HG03025 (cell line): ENCODE measurements around the gene RBM33.
"Not testable (repeated sequence)": the region's sequence is repeated elsewhere in the genome, so short reads cannot be mapped to it uniquely, and the experiment has no call there.

Experiments used
- ATAC-seq: cut with Tn5 transposase; IDR thresholded peaks from one replicate; pipeline ENCODE4 v1.9.1; 2021; ENCODE audit warnings: mild to moderate bottlenecking, moderate library complexity; ENCODE audit not compliant: unreplicated experiment, low FRiP score

The RBM33 gene

GRCh38 chr7:155644178-155644970, at the start of gene RBM33:
Gene RBM33, plus strand, starts transcription at chr7:155644661. Its CDS starts 216 bp downstream, at chr7:155644877.
- peak; percentile 87 for ATAC-seq

- ATAC-seq: no peak
Observed at GRCh38 chr7:155594961-155595366, 49.5 kb upstream of the RBM33 start.

- ATAC-seq: no peak
Observed at GRCh38 chr7:155597753-155598140, 46.7 kb upstream of the RBM33 start.

- no peak for ATAC-seq
Observed at GRCh38 chr7:155598810-155599210, 45.7 kb upstream of the RBM33 start.

GRCh38 chr7:155602156-155602555, 42.3 kb upstream of the RBM33 start:
- no peak for ATAC-seq

GRCh38 chr7:155602750-155603149, 41.7 kb upstream of the RBM33 start:
- no peak for ATAC-seq

- ATAC-seq: no peak
Observed at GRCh38 chr7:155603205-155603857, 41.1 kb upstream of the RBM33 start.

- no peak for ATAC-seq
Observed at GRCh38 chr7:155603858-155604503, 40.5 kb upstream of the RBM33 start.

GRCh38 chr7:155604504-155604997, 39.9 kb upstream of the RBM33 start:
- no peak for ATAC-seq

- no peak for ATAC-seq
Observed at GRCh38 chr7:155609185-155609584, 35.3 kb upstream of the RBM33 start.

GRCh38 chr7:155610633-155611193, 33.7 kb upstream of the RBM33 start:
- ATAC-seq: no peak

GRCh38 chr7:155611808-155612447, 32.5 kb upstream of the RBM33 start:
- ATAC-seq: no peak

- ATAC-seq: no peak
Observed at GRCh38 chr7:155612658-155613057, 31.8 kb upstream of the RBM33 start.

- not testable (repeated sequence) for ATAC-seq
Observed at GRCh38 chr7:155615085-155615484, 29.4 kb upstream of the RBM33 start.

GRCh38 chr7:155618708-155619633, 25.5 kb upstream of the RBM33 start:
- ATAC-seq: no peak

- no peak for ATAC-seq
Observed at GRCh38 chr7:155619634-155620271, 24.7 kb upstream of the RBM33 start.

- no peak for ATAC-seq
Observed at GRCh38 chr7:155620497-155620896, 24.0 kb upstream of the RBM33 start.

GRCh38 chr7:155621418-155621980, 23.0 kb upstream of the RBM33 start:
- ATAC-seq: no peak

GRCh38 chr7:155624412-155624811, 20.0 kb upstream of the RBM33 start:
- ATAC-seq: no peak
